Measurements from ENCODE around the gene ANKS1A.

Gene ANKS1A

DNA sequence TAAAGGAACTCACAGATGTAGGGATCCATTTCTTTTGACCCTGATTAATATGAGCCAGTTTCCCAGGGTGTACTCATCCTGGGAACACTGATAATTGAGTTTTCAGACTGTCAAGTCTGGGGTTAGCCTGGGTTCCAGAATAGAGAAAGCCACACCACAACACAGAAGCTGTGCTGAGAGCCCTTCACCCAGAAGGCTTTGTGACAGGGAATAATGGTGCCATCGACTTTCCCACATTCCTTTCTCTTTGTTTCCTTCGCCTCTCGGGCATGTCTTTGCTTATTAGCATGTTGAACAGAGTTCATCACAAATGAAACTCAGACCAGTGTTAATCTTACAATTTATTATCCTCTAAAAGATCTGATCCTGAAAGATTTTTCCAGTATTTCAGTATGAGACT lies 157.0 kb downstream of the ANKS1A start:
- Mint-ChIP-seq H3K27me3 (ENCODE audit: low read depth, poor library complexity) (no peaks in the 10 kb centered on the region), H3K27ac (no peak overlapping the region), H3K4me1 (no peaks in the 10 kb centered on the region), H3K36me3 (ENCODE audit: low read depth) (peaks cover 2% of the 10 kb centered on the region), H3K9me3 (no peaks in the 10 kb centered on the region), H3K4me3 (no peak overlapping the region)
- TF ChIP-seq, protein P1, sequence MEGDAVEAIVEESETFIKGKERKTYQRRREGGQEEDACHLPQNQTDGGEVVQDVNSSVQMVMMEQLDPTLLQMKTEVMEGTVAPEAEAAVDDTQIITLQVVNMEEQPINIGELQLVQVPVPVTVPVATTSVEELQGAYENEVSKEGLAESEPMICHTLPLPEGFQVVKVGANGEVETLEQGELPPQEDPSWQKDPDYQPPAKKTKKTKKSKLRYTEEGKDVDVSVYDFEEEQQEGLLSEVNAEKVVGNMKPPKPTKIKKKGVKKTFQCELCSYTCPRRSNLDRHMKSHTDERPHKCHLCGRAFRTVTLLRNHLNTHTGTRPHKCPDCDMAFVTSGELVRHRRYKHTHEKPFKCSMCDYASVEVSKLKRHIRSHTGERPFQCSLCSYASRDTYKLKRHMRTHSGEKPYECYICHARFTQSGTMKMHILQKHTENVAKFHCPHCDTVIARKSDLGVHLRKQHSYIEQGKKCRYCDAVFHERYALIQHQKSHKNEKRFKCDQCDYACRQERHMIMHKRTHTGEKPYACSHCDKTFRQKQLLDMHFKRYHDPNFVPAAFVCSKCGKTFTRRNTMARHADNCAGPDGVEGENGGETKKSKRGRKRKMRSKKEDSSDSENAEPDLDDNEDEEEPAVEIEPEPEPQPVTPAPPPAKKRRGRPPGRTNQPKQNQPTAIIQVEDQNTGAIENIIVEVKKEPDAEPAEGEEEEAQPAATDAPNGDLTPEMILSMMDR (IDR thresholded peaks at IDR 0.05) = no peak
- DNase-seq = no peak

DNA sequence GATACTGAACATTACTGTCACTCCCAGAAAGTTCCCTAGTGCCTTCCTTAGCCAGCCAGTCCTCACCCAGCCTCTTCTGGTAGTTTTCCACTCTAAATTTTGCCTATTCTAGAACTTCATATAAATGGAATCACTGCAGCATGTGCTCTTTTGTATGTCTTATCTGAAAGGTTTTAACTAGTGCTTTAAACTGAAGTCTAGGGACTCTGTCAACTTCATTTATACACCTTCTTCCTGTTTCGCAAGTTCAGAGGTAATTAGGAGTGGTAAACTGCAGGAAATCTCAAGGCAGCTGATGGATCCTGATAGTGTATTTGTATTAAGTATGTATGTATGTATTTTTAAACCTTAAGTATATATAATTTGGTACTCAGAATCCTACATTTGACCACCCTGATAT lies 157.8 kb downstream of the ANKS1A start:
- no peak overlapping the region for H3K27ac Mint-ChIP-seq
- TF ChIP-seq, protein P1 (IDR thresholded peaks at IDR 0.05) = no peak
- H3K9me3 Mint-ChIP-seq = no peaks in the 10 kb centered on the region
- peaks cover 4% of the 10 kb centered on the region for H3K4me1 Mint-ChIP-seq
- H3K27me3 Mint-ChIP-seq (ENCODE audit: low read depth, poor library complexity) = no peaks in the 10 kb centered on the region
- DNase-seq = no peak
- H3K4me3 Mint-ChIP-seq = no peak overlapping the region
- H3K36me3 Mint-ChIP-seq (ENCODE audit: low read depth) = peaks cover 6% of the 10 kb centered on the region

DNA sequence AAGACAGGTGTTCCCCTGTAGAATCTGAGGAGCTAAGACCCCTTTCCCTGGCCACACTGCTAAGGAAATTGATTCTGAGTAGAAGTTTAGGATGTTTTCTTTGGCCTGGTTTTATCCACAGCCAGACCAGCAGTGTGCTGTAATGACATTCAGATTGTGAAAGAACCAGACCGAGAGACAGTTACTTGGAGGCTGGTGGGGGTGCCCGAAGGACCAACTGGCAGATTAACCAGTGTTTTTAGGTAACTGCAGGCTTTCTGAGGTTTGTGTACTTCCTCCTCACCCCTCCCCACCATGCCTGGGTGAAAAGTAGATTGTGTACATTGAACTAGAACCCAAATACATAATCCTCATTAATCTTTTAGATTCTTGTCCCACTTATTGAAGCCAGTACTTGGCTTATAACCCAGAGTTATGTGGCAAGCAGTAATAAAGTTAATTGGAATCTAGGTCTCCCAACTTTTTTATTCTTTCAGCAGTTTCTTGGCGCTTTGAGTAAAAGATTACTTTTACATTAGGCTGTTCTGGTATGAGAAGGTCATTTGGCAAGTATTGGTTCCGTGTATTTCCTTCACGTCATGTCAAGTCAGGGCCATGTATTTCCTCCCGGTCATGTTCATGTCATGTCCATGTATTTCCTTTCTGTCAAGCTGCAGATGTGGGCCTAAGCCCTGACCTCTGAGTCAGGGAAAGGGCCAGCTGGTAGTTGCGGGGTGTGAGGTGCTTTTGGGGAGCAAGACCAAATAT lies 158.4 kb downstream of the ANKS1A start:
- no peaks in the 10 kb centered on the region for H3K27me3 Mint-ChIP-seq (ENCODE audit: low read depth, poor library complexity)
- TF ChIP-seq, protein P1 (IDR thresholded peaks at IDR 0.05) = no peak
- DNase-seq = no peak
- peaks cover 7% of the 10 kb centered on the region for H3K36me3 Mint-ChIP-seq (ENCODE audit: low read depth)
- H3K4me3 Mint-ChIP-seq = peak overlapping the region; percentile 6
- H3K27ac Mint-ChIP-seq = no peak overlapping the region
- no peaks in the 10 kb centered on the region for H3K9me3 Mint-ChIP-seq
- H3K4me1 Mint-ChIP-seq = peaks cover 4% of the 10 kb centered on the region

DNA sequence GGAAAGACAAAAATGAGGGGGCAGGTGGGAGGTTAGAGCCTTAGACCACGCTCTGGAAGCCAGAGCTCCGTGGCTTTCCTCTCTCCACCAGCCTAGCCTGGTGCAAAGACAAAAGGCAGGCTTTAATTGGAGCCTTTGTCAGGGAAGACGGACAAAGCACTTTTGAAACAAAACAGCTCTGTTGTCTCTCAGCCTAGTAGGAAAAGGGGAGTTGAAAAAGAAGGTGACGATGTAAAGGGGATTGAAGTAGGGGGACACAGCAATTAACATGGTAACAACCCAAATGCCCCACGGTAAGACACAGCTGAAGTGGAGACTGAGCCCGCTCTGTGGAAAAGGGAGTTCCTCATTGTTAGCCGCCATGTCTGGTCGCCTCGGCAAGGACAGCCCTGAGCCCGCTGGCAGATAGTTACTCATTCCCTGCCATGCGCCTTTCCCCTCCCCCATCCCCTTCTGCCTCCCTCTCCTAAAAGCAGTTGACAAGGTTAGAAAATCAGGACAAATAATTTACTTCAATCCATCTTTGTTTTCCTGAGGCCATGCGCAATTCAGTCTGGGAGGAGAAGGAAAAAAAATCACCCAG lies 159.1 kb downstream of the ANKS1A start:
- no peak for DNase-seq
- H3K9me3 Mint-ChIP-seq = no peaks in the 10 kb centered on the region
- H3K4me3 Mint-ChIP-seq = peak overlapping the region; percentile 6
- H3K27ac Mint-ChIP-seq = no peak overlapping the region
- TF ChIP-seq, protein P1 (IDR thresholded peaks at IDR 0.05) = no peak
- no peaks in the 10 kb centered on the region for H3K27me3 Mint-ChIP-seq (ENCODE audit: low read depth, poor library complexity)
- H3K4me1 Mint-ChIP-seq = peaks cover 4% of the 10 kb centered on the region
- H3K36me3 Mint-ChIP-seq (ENCODE audit: low read depth) = peaks cover 7% of the 10 kb centered on the region

DNA sequence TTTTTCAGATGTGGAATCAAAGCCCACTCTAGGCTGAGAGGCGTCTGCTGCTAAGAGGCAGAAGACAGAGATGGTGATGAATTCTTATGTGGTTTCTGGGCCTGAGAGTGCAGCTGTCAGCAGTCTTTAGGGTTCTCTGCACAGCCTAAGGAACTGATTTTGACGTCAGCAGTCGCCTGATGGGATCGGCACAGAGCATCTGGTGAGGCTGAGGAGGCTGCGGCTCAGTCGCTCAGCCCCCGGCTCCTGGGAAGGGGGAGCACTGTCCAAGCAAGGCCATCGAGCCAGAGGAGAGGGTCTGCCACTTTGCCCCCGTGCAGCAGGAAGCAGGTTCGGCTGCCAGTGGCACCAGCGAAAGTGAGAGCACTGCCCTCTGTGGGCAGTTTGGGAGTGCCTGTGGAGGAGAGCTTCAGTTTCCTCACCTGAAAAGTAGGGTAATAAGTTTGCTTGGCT lies 159.6 kb downstream of the ANKS1A start:
- no peak overlapping the region for H3K27ac Mint-ChIP-seq
- TF ChIP-seq, protein P1 (IDR thresholded peaks at IDR 0.05) = no peak
- no peaks in the 10 kb centered on the region for H3K9me3 Mint-ChIP-seq
- peaks cover 7% of the 10 kb centered on the region for H3K36me3 Mint-ChIP-seq (ENCODE audit: low read depth)
- peak; percentile 20 for DNase-seq
- no peaks in the 10 kb centered on the region for H3K27me3 Mint-ChIP-seq (ENCODE audit: low read depth, poor library complexity)
- peaks cover 7% of the 10 kb centered on the region for H3K4me1 Mint-ChIP-seq
- no peak overlapping the region for H3K4me3 Mint-ChIP-seq
